Melanocyte of skin (primary cell): ENCODE measurements around the gene DYNLT4. TPM values are rescaled to one million over a fixed set of nuclear protein-coding genes. Genes with fewer than 3 reads are reported as not detected.

ENCODE experiments used
- small RNA-seq, 2 donors: library from RNA; depleted of rRNA; stranded (forward); fragments of <200 nt; gene quantifications; one replicate each; pipeline ENCODE3, GENCODE V24; 2012
- total RNA-seq, 2 donors: library from RNA; depleted of rRNA; stranded (reverse); fragments of >200 nt; gene quantifications; 2 replicates each; pipeline ENCODE4 v1.2.3, GENCODE V29; 2012

DYNLT4 gene, protein sequence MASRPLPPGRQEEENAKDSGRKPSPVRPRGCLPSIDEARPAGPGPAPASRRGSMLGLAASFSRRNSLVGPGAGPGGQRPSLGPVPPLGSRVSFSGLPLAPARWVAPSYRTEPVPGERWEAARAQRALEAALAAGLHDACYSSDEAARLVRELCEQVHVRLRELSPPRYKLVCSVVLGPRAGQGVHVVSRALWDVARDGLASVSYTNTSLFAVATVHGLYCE
- under 1 TPM in 1 of 2 donors, not detected in 1; 0.34 TPM for total RNA-seq

DNA sequence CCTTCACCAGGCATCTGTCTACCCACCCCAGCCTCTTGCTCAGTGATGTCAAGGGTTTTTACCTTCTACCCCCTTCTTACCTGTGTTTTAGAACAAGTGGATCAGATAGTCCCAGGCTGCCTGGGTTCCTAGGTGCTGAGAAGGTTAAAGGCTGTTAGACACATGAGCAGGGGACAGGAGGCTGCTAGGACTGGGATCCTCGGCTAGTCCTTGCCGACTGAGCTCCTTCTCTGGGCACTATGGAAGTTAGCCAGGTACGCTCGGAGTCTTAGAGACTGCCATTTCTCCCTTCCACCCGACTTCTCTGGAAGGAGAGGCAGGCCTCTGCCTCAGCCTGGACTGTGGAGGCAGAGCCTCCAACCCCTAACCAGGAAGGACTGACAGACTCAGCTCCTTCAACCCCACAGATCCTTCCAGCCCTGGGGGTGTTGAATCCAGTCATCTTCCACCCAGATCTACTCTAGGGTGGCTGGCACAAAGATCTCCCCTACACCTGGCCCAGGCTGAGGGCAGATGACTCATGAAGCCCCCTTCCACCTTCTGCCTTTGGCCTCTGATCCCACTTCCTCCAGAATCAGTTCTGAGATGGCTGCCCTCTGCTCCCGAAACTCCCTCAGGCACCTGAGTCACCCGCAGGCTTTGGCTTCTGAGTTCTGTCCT is at the start of gene DYNLT4:
Gene DYNLT4, minus strand, starts transcription at position 648 of the 660 bp plus-strand sequence. CDS start 683 bp downstream, outside the sequence.

DNA sequence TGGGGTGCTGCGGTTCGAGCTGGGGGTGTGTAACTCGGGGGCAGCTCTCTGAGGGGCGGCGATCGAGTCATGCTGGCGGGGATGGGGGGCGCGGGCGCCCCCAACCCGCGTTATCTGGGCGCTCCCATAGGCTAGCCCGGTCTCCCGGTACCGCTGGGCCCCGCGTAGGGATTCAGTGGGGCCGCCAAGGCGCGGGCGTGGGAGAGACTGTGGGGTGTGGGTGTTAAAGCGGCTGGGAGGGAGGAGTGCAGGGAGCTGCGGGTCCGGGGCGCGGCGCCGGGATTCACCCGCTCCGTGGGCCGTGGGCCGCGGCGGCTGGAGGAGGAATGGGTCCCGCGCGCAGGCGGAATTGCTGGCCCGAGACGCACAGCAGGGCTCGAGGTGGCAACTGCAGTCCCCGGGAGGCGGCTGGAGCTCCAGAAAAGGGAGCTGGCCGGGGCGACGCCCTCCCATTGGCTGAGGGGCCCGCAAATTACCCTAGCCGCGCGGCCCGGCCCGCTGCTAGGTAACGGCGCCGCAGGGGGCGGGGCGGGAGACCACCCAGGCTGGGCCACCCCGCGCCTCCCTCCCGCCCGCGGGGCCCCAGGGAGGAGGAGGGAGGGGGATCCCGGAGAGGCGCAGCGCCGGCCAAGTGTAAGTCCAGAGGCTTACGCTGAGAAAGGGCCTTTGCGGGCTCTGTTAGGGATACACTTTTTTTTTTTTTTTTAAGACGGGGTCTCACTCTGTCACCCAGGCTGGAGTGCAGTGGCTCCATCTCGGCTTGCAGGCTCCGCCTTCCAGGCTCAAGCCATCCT is 35.9 kb upstream of the DYNLT4 start, which contains the start of gene PTCH2:
Gene PTCH2, minus strand, starts transcription at position 392 of the 794 bp plus-strand sequence. Its CDS starts 321 bp downstream, at position 71.

DNA sequence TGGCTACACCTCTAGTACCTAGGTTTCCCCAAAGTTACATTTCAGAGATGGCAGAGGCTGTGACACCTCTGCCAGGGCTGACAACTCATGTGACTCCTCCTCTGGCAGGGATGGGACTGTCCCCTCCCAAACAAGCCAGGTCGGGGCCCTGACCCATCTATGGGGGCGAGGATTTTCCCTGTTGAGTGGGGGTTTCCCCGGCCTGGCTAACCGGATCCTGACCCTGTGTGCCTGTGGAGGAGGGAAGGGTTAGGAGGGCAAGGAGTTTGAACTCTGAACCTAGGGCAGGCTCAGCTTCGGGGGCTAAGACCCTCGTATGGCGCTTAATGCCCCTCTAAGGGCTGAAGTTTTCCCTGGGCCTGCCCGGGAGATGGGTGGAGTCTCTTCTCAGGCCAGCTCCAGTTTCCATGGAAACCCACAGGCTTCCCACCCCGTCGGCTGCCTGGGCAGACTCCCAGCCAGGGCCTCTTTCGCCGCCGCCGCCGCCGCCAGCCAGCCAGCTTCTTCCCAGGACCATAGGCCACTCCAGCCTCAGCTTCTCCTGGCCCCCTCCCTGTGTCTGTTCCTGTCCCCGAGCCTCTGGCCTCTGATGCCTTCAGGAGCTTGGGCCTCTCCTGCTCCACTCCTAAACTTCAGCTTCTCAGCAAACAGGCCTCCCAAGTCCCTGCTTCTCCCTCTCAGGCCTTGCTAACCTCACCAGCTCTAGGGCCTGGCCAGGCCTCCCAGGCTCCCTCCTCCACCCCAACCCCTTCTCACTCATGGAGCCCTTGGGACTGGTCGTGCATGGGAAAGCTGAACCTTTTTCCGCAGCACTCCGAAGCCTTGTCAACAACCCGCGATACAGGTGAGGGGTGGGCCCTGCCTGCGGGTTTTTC is 1.1 kb upstream of the DYNLT4 start, which contains the start of gene BTBD19:
Gene BTBD19, plus strand, starts transcription at position 461 of the 875 bp plus-strand sequence. Its CDS starts 298 bp downstream, at position 759.

DNA sequence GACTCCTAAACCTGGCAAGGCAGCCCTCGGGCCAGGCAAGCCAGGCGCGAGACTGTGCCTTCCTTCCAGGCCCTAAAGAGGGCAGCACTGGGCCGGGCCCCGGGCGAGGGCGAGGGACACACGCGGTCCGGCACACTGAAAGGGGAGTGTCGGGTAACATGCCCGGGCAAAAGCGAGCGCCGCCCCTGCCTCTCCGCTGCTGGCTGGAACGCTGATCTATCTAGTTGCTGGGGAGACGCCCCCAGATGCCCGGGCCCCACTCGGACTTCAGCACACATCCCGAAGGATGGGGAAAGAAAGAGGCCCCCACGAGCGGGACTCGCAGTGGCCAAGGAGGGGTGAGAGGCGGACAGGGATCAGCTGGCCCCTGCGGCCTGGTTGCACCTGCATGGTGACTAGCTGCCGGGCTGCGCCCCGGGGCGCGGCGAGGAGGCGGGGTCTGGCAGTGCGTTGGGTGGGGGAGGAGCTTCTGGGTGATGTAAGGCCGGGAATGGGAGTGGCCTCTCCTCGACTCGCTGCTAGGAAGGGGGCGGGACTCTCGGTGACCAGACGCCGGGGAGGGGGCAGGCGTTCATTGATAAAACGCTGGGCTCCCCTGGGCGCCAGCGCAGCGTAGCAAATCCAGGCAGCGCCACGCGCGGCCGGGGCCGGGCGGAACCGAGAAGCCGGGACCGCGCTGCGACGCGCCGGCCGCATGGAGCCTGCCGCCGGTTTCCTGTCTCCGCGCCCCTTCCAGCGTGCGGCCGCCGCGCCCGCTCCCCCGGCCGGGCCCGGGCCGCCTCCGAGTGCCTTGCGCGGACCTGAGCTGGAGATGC is 7.2 kb downstream of the DYNLT4 start, which contains the start of gene PLK3:
Gene PLK3, plus strand, starts transcription at position 608 of the 815 bp plus-strand sequence. Its CDS starts 87 bp downstream, at position 695.

GRCh38 chr1:44788120-44788860 is 18.9 kb downstream of the DYNLT4 start, which contains the start of gene BEST4:
Gene BEST4 (minus strand): TSS chr1:44788170. CDS start chr1:44787705, 465 bp downstream.

GRCh38 chr1:44775078-44775929 is 31.8 kb downstream of the DYNLT4 start, which contains the start of gene RPS8:
Gene RPS8 (plus strand): TSS chr1:44775540. CDS start chr1:44775597, 57 bp downstream.

Small RNA genes lying within 50 kb of the gene (small RNA-seq; reads per million reads assigned to genes)
- gene AL136380.1 (0 reads per million in 2 donors), gene SNORD38A (801 to 993 reads per million in 2 donors), gene SNORD38B (0 reads per million in 2 donors), gene SNORD46 (39.2 to 46.8 reads per million in 2 donors), gene SNORD55 (0 reads per million in 2 donors)

Other genes with a start within 250 kb of the DYNLT4 start
- 10 to 100 TPM; 12.7 to 15.8 TPM for gene TMEM53, start 132.9 kb downstream of the DYNLT4 start, total RNA-seq
- 1 to 10 TPM in 1 of 2 donors, not detected in 1; 2.8 TPM for gene ARMH1, start 132.6 kb downstream of the DYNLT4 start, total RNA-seq
- not detected for gene RNU5D-1, start 76.2 kb downstream of the DYNLT4 start, total RNA-seq
- 10 to 100 TPM; 25.1 to 61.6 TPM for gene KIF2C, start 67.5 kb downstream of the DYNLT4 start, total RNA-seq
- 100 to 1,000 TPM; 546 to 709 TPM for gene RPS8, start 31.8 kb downstream of the DYNLT4 start, total RNA-seq
- under 1 TPM in 1 of 2 donors, not detected in 1; under 0.01 TPM for gene BEST4, start 19.2 kb downstream of the DYNLT4 start, total RNA-seq
- gene PLK3, start 7.0 kb downstream of the DYNLT4 start, total RNA-seq, result 10 to 100 TPM in 1 of 2 donors, 1 to 10 TPM in 1; 7.2 to 23.0 TPM
- 1 to 10 TPM; 3.8 to 10.0 TPM for gene BTBD19, start 1.2 kb upstream of the DYNLT4 start, total RNA-seq
- gene PTCH2, start 35.9 kb upstream of the DYNLT4 start, total RNA-seq, result under 1 TPM; under 0.01 to 0.33 TPM
- gene EIF2B3, start 179.2 kb upstream of the DYNLT4 start, total RNA-seq, result 10 to 100 TPM; 27.9 to 44.6 TPM
- 10 to 100 TPM; 40.6 to 42.0 TPM for gene HECTD3, start 204.0 kb upstream of the DYNLT4 start, total RNA-seq
- gene UROD, start 204.9 kb upstream of the DYNLT4 start, total RNA-seq, result 100 to 1,000 TPM; 131 to 137 TPM